K562 treated with DMSO at 1 percent for 24 hours (cell line): ENCODE results near the gene RNASE8. TPM values are rescaled to one million over a fixed set of nuclear protein-coding genes. Genes with fewer than 3 reads are reported as not detected.

Source experiments
- total RNA-seq: library from RNA; unstranded; fragments of 300-600 nt; gene quantifications from 2 replicates; pipeline ENCODE4 v1.2.3, GENCODE V29; 2022; ENCODE audit warnings: low read depth; ENCODE audit not compliant: insufficient read depth

RNASE8 gene
- total RNA-seq, result not detected in 2 replicates

GRCh38 chr14:21057803-21058675 is at the start of gene RNASE8:
Gene RNASE8 (plus strand): TSS chr14:21057822. CDS start chr14:21057893, 71 bp downstream.

GRCh38 chr14:21024585-21025370 is 32.8 kb upstream of the RNASE8 start, which contains the start of gene NDRG2:
Gene NDRG2 (minus strand): TSS chr14:21025061. CDS start chr14:21023315, 1,746 bp downstream.

GRCh38 chr14:21029917-21030316 is 27.7 kb upstream of the RNASE8 start, which contains the start of gene TPPP2:
Gene TPPP2 (plus strand): TSS chr14:21030217. CDS start chr14:21030582, 365 bp downstream.

GRCh38 chr14:21034707-21035106 is 22.9 kb upstream of the RNASE8 start, which contains the start of gene RNASE13:
Gene RNASE13 (minus strand): TSS chr14:21034807. CDS start chr14:21034288, 519 bp downstream.

GRCh38 chr14:21041676-21042433 is 15.8 kb upstream of the RNASE8 start, which contains the start of gene RNASE7:
Gene RNASE7 (plus strand): TSS chr14:21042362. CDS start chr14:21042993, 631 bp downstream.

GRCh38 chr14:21070083-21070609 is 12.5 kb downstream of the RNASE8 start, which contains the start of gene ARHGEF40:
Gene ARHGEF40 (plus strand): TSS chr14:21070304. CDS start chr14:21070397, 93 bp downstream.

GRCh38 chr14:21098076-21098891 is 40.7 kb downstream of the RNASE8 start, which contains the start of gene ZNF219:
Gene ZNF219 (minus strand): TSS chr14:21098655. CDS start chr14:21093591, 5,064 bp downstream.

GRCh38 chr14:21100931-21101330 is 43.3 kb downstream of the RNASE8 start, which contains the start of gene TMEM253:
Gene TMEM253 (plus strand): TSS chr14:21101066. CDS start chr14:21101344, 278 bp downstream.

Other genes with a start within 250 kb of the RNASE8 start
- gene RNASE3, start 166.4 kb upstream of the RNASE8 start, total RNA-seq, result not detected in 2 replicates
- gene RNASE2, start 102.3 kb upstream of the RNASE8 start, total RNA-seq, result not detected in 2 replicates
- 49.4 and 57.0 TPM in 2 replicates for gene METTL17, start 67.8 kb upstream of the RNASE8 start, total RNA-seq
- gene SLC39A2, start 58.5 kb upstream of the RNASE8 start, total RNA-seq, result 0.21 TPM in 1 of 2 replicates, not detected in the other
- gene NDRG2, start 32.8 kb upstream of the RNASE8 start, total RNA-seq, result 58.7 and 70.4 TPM in 2 replicates
- not detected in 2 replicates for gene TPPP2, start 27.6 kb upstream of the RNASE8 start, total RNA-seq
- gene RNASE13, start 23.0 kb upstream of the RNASE8 start, total RNA-seq, result not detected in 2 replicates
- not detected in 2 replicates for gene RNASE7, start 15.5 kb upstream of the RNASE8 start, total RNA-seq
- 8.7 and 10.2 TPM in 2 replicates for gene ARHGEF40, start 12.5 kb downstream of the RNASE8 start, total RNA-seq
- gene ZNF219, start 40.8 kb downstream of the RNASE8 start, total RNA-seq, result 18.6 and 25.2 TPM in 2 replicates
- 0.72 TPM in 1 of 2 replicates, not detected in the other for gene TMEM253, start 43.2 kb downstream of the RNASE8 start, total RNA-seq
- not detected in 2 replicates for gene OR5AU1, start 98.2 kb downstream of the RNASE8 start, total RNA-seq
- gene HNRNPC, start 211.6 kb downstream of the RNASE8 start, total RNA-seq, result 425 and 459 TPM in 2 replicates
- 0.76 and 5.4 TPM in 2 replicates for gene RPGRIP1, start 222.3 kb downstream of the RNASE8 start, total RNA-seq